Osteoblast (primary cell): ENCODE measurements around the gene KCND2. TPM values are rescaled to one million over a fixed set of nuclear protein-coding genes. Genes with fewer than 3 reads are reported as not detected.

Experiments
- DNase-seq: peaks from one replicate; pipeline ENCODE4 v3.0.0; 2011; ENCODE audit warnings: low spot score, mixed read lengths; ENCODE audit not compliant: insufficient read length; ENCODE audit errors: missing footprints
- H2AFZ ChIP-seq: 2 replicates; pipeline ENCODE4 v1.6.0; 2011; ENCODE audit warnings: mild to moderate bottlenecking, low read length
- H3K27ac ChIP-seq: 2 replicates; pipeline ENCODE4 v1.5.1; 2011; ENCODE audit warnings: mild to moderate bottlenecking, low read depth, low read length, moderate library complexity
- H3K27me3 ChIP-seq: 2 replicates; pipeline ENCODE4 v1.6.0; 2012; ENCODE audit warnings: mild to moderate bottlenecking, control low read depth, inconsistent platforms, low read length, moderate library complexity; ENCODE audit not compliant: insufficient read depth
- H3K36me3 ChIP-seq: 2 replicates; pipeline ENCODE4 v1.5.1; 2011; ENCODE audit warnings: mild to moderate bottlenecking, low read length, control low read depth, moderate library complexity; ENCODE audit not compliant: insufficient read depth
- H3K4me1 ChIP-seq: 2 replicates; pipeline ENCODE4 v1.5.1; 2011; ENCODE audit warnings: mild to moderate bottlenecking, low read length, control low read depth, moderate library complexity; ENCODE audit not compliant: insufficient read depth
- H3K4me2 ChIP-seq: 2 replicates; pipeline ENCODE4 v1.6.0; 2011; ENCODE audit warnings: mild to moderate bottlenecking, low read length; ENCODE audit not compliant: insufficient read depth
- H3K4me3 ChIP-seq: fragments of 200-600 bp; sonication (generic); 3 replicates; pipeline ENCODE4 v1.5.1; 2012; ENCODE audit warnings: mild to moderate bottlenecking, low read length, inconsistent platforms; ENCODE audit not compliant: insufficient read depth
- H3K79me2 ChIP-seq: 2 replicates; pipeline ENCODE4 v1.6.0; 2012; ENCODE audit warnings: mild to moderate bottlenecking, low read length, control low read depth, inconsistent platforms; ENCODE audit not compliant: insufficient read depth
- H3K9me3 ChIP-seq: 2 replicates; pipeline ENCODE4 v1.5.1; 2011; ENCODE audit warnings: low read depth, low read length, control low read depth
- H4K20me1 ChIP-seq: 2 replicates; pipeline ENCODE4 v1.6.0; 2012; ENCODE audit warnings: mild to moderate bottlenecking, low read length, control low read depth; ENCODE audit not compliant: insufficient read depth
- CTCF ChIP-seq: IDR thresholded peaks from 2 replicates; pipeline ENCODE4 v1.5.1; 2011; ENCODE audit warnings: mild to moderate bottlenecking, low read depth, low read length, moderate library complexity; ENCODE audit errors: extremely low read depth
- total RNA-seq: library from RNA; depleted of rRNA; stranded (reverse); fragments of >200 nt; gene quantifications from 2 replicates; pipeline ENCODE4 v1.2.3, GENCODE V29; 2012

The KCND2 gene
- total RNA-seq, 1 donor = 6.5 TPM

- no peaks in the 10 kb centered on the region for H3K4me1 ChIP-seq
- H2AFZ ChIP-seq = no peak overlapping the region
- H3K27me3 ChIP-seq = no peaks in the 10 kb centered on the region
- no peaks in the 10 kb centered on the region for H3K36me3 ChIP-seq
- no peak overlapping the region for H3K4me2 ChIP-seq
- H3K4me3 ChIP-seq = no peak overlapping the region
- no peaks in the 10 kb centered on the region for H3K79me2 ChIP-seq
- H3K27ac ChIP-seq = no peak overlapping the region
- TF ChIP-seq CTCF = no peak
- no peaks in the 10 kb centered on the region for H4K20me1 ChIP-seq
- no peaks in the 10 kb centered on the region for H3K9me3 ChIP-seq
- DNase-seq = no peak
These were observed 373.0 kb downstream of the KCND2 start for GRCh38 chr7:120645966-120646365.

GRCh38 chr7:120654241-120654640, 381.3 kb downstream of the KCND2 start:
- H3K27me3 ChIP-seq = no peaks in the 10 kb centered on the region
- no peaks in the 10 kb centered on the region for H3K36me3 ChIP-seq
- no peak overlapping the region for H3K27ac ChIP-seq
- TF ChIP-seq CTCF = no peak
- no peaks in the 10 kb centered on the region for H3K4me1 ChIP-seq
- H3K4me2 ChIP-seq = no peak overlapping the region
- no peaks in the 10 kb centered on the region for H4K20me1 ChIP-seq
- no peak overlapping the region for H3K4me3 ChIP-seq
- no peak overlapping the region for H2AFZ ChIP-seq
- no peaks in the 10 kb centered on the region for H3K9me3 ChIP-seq
- no peak for DNase-seq
- H3K79me2 ChIP-seq = no peaks in the 10 kb centered on the region

- Histone ChIP-seq H3K27ac (no peak overlapping the region), H3K4me2 (no peak overlapping the region), H3K36me3 (no peaks in the 10 kb centered on the region), H3K4me1 (no peaks in the 10 kb centered on the region), H3K9me3 (no peaks in the 10 kb centered on the region), H3K79me2 (no peaks in the 10 kb centered on the region), H3K4me3 (no peak overlapping the region), H2AFZ (no peak overlapping the region), H3K27me3 (no peaks in the 10 kb centered on the region), H4K20me1 (no peaks in the 10 kb centered on the region)
- DNase-seq = no peak
- TF ChIP-seq CTCF = no peak
These were observed 385.5 kb downstream of the KCND2 start for GRCh38 chr7:120658516-120658915.

- Histone ChIP-seq H2AFZ (no peak overlapping the region), H3K79me2 (no peaks in the 10 kb centered on the region), H3K9me3 (no peaks in the 10 kb centered on the region), H4K20me1 (no peaks in the 10 kb centered on the region), H3K36me3 (no peaks in the 10 kb centered on the region), H3K27ac (no peak overlapping the region), H3K4me2 (no peak overlapping the region), H3K4me3 (no peak overlapping the region), H3K27me3 (no peaks in the 10 kb centered on the region), H3K4me1 (no peaks in the 10 kb centered on the region)
- DNase-seq = no peak
- no peak for TF ChIP-seq CTCF
These were observed 389.3 kb downstream of the KCND2 start for GRCh38 chr7:120662291-120662690.
